ENCODE measurements around the gene UBE4B.

DNA sequence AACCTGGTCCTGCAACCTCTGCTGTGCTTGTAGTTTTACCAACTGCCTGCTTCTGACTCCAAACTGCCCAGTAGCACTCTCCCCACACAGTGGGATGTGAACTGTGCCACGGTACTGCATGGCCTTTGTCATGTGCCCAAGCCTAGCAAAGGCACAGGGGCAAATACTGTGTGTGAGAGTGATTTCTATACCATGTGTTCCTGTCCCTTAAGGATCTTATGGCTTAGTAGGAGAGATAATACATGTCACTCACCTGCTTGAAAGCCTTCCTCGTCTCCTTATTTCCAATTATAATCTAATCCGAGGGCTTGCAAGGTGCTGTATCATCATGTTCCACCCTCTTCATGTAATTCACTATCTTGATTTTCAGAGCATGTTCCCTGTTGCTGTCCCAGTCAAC lies 51.3 kb downstream of the UBE4B start:
- TF ChIP-seq, protein P1, sequence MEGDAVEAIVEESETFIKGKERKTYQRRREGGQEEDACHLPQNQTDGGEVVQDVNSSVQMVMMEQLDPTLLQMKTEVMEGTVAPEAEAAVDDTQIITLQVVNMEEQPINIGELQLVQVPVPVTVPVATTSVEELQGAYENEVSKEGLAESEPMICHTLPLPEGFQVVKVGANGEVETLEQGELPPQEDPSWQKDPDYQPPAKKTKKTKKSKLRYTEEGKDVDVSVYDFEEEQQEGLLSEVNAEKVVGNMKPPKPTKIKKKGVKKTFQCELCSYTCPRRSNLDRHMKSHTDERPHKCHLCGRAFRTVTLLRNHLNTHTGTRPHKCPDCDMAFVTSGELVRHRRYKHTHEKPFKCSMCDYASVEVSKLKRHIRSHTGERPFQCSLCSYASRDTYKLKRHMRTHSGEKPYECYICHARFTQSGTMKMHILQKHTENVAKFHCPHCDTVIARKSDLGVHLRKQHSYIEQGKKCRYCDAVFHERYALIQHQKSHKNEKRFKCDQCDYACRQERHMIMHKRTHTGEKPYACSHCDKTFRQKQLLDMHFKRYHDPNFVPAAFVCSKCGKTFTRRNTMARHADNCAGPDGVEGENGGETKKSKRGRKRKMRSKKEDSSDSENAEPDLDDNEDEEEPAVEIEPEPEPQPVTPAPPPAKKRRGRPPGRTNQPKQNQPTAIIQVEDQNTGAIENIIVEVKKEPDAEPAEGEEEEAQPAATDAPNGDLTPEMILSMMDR (IDR thresholded peaks at IDR 0.05): no peak
- no peak for TF ChIP-seq POLR2A (IDR thresholded peaks at IDR 0.05)

Measured in testis (tissue), 2 donors.